Measurements from ENCODE around the gene RRAS2.

The RRAS2 gene

DNA sequence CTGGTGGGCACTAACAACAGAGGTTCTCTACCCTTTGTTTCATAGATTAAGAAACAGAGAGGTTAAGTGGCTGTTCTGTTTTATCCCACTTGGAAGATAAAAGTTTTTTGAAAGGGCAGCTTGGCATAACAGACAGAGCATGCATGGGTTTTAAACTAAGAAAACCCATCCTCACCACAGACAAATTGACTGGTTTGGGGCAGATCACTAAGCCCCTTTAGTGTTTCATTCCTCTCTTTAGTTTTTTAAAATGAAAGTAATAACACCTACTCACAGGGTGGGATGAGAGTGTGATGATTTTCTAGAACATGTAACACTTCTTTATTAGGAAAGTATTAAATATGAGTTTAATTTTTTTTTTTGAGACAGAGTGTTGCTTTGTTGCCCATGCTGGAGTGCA lies 12.3 kb upstream of the RRAS2 start:
- H3K4me3 ChIP-seq (ENCODE audit: low read length): no peak overlapping the region
- TF ChIP-seq, protein P1, sequence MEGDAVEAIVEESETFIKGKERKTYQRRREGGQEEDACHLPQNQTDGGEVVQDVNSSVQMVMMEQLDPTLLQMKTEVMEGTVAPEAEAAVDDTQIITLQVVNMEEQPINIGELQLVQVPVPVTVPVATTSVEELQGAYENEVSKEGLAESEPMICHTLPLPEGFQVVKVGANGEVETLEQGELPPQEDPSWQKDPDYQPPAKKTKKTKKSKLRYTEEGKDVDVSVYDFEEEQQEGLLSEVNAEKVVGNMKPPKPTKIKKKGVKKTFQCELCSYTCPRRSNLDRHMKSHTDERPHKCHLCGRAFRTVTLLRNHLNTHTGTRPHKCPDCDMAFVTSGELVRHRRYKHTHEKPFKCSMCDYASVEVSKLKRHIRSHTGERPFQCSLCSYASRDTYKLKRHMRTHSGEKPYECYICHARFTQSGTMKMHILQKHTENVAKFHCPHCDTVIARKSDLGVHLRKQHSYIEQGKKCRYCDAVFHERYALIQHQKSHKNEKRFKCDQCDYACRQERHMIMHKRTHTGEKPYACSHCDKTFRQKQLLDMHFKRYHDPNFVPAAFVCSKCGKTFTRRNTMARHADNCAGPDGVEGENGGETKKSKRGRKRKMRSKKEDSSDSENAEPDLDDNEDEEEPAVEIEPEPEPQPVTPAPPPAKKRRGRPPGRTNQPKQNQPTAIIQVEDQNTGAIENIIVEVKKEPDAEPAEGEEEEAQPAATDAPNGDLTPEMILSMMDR (conservative IDR thresholded peaks at IDR 0.05; ENCODE audit: low read depth, low read length): no peak
- no peak for DNase-seq (ENCODE audit: low read depth)

DNA sequence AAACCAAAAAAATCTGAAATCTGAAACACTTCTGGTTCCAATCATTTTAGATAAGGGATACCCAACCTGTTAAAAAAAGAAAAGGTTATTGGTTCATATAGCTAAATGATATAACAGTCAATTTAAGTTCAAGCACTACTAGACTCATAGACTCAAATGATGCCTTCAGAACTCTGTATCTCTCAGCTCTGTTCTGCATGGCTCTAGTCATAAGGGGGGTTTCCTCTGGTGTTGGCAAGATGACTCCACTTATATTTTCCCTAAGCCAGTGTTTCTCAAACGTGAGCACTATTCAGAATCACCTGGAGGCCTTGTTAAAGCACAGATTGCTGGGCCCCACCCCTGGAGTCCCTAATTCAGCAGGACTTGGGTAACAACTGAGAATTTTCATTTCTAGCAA lies 11.5 kb upstream of the RRAS2 start:
- no peak overlapping the region for H3K4me3 ChIP-seq (ENCODE audit: low read length)
- no peak for DNase-seq (ENCODE audit: low read depth)
- TF ChIP-seq, protein P1 (conservative IDR thresholded peaks at IDR 0.05; ENCODE audit: low read depth, low read length): no peak

DNA sequence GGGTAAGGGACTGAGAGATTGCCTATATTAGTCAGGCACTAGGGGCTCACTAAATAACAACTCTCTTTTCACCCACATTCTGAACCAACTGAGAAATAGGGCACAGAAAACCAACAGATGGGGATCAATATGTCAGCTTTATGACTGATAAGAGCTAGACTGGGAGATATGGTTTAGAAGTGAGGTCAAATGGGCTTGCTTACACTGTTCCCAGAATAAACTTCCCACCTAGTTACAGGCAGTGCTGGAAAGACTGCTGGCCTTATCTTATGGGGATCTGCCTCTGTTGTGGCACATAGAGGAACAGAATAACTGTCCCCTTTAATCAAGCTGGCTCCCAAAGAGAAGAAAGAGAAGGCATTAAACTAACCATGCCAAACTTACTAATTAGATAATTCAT lies 10.6 kb upstream of the RRAS2 start:
- TF ChIP-seq, protein P1 (conservative IDR thresholded peaks at IDR 0.05; ENCODE audit: low read depth, low read length): no peak
- DNase-seq (ENCODE audit: low read depth): no peak
- H3K4me3 ChIP-seq (ENCODE audit: low read length): no peak overlapping the region

DNA sequence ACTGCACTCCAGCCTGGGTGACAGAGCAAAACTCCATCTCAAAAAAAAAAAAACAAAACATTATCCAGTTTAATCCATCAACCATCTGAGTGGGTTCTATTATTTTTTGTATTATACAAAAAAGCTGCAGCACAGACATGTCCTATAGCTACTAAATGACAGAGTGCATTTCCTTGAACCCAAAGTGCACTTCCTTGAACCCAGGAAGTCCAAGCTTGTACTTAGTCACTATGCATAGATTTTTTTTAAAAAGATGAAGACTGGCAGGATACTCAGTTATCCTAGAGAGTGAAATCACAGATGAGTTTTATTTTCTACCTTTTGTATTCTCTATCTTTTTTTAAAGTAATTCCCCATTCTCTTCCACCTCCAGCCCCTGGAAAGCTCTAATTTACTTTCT lies 8.0 kb upstream of the RRAS2 start:
- TF ChIP-seq, protein P1 (conservative IDR thresholded peaks at IDR 0.05; ENCODE audit: low read depth, low read length): no peak
- DNase-seq (ENCODE audit: low read depth): no peak
- H3K4me3 ChIP-seq (ENCODE audit: low read length): no peak overlapping the region

- H3K4me3 ChIP-seq (ENCODE audit: low read length): no peak overlapping the region
- TF ChIP-seq, protein P1 (conservative IDR thresholded peaks at IDR 0.05; ENCODE audit: low read depth, low read length): no peak
- DNase-seq (ENCODE audit: low read depth): no peak
Measured at GRCh38 chr11:14364322-14364721, 5.3 kb upstream of the RRAS2 start.

DNA sequence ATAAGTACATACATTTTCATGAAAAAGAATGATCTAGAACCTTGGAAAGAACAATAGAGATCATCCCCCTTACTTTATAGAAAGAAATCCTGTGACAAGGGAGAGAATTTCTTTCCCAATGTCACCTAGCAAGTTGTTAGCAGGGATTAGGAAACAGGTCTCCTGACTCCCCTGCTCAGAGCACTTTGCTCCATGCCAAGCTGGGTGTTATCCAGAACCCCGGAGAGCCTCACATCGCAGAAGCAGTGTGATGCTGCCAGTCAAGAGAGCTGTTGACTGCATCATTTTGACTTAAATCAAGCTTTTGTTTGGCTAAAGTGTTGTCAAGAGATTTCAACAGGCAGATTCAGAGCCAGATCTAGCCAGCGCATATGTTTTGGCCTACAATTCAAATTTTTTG lies 3.6 kb upstream of the RRAS2 start:
- no peak overlapping the region for H3K4me3 ChIP-seq (ENCODE audit: low read length)
- TF ChIP-seq, protein P1 (conservative IDR thresholded peaks at IDR 0.05; ENCODE audit: low read depth, low read length): no peak
- DNase-seq (ENCODE audit: low read depth): no peak

DNA sequence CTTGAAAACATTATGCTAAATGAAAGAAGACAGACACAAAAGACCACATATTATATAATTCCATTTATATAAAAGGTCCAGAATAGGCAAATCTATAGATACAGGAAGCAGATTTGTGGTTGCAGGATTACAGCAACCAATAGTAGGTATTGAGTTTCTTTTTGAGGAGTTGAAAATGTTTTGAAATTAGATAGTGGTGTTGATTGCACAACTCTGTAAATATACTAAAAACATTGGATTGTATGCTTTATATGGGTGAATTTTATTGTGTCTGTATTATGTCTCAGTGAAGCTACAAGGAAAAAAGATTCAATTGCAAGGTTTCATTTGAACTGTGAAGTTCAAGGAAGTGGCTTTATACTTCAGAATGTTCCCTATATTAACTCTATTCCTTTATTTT lies 3.0 kb upstream of the RRAS2 start:
- DNase-seq (ENCODE audit: low read depth): no peak
- H3K4me3 ChIP-seq (ENCODE audit: low read length): no peak overlapping the region
- TF ChIP-seq, protein P1 (conservative IDR thresholded peaks at IDR 0.05; ENCODE audit: low read depth, low read length): no peak
